HL-60 (cell line): ENCODE data around the gene CCDC174.

ENCODE experiments used
- CTCF ChIP-seq: IDR thresholded peaks from one replicate; pipeline ENCODE4 v1.5.1; 2011; ENCODE audit warnings: low read length, control low read depth, inconsistent platforms; ENCODE audit not compliant: insufficient read depth
- GABPA ChIP-seq: IDR thresholded peaks from 2 replicates; pipeline ENCODE4 v1.6.1; 2012; ENCODE audit warnings: low read depth
- POLR2AphosphoS5 ChIP-seq: IDR thresholded peaks from 2 replicates; pipeline ENCODE4 v1.6.1; 2012; ENCODE audit warnings: low read depth
- REST ChIP-seq: IDR thresholded peaks from 2 replicates; pipeline ENCODE4 v1.6.1; 2012; ENCODE audit warnings: low read depth; ENCODE audit not compliant: insufficient replicate concordance
- SPI1 ChIP-seq: IDR thresholded peaks from 2 replicates; pipeline ENCODE4 v1.6.1; 2012; ENCODE audit warnings: low read depth, mild to moderate bottlenecking, borderline replicate concordance

GRCh38 chr3:14631687-14632441 lies 19.7 kb upstream of the CCDC174 start:
- TF ChIP-seq CTCF, result no peak
- TF ChIP-seq REST, result no peak
- no peak for TF ChIP-seq POLR2AphosphoS5
- no peak for TF ChIP-seq GABPA
- TF ChIP-seq SPI1, result no peak
